Measurements from ENCODE around the gene VPS51. TPM values are rescaled to one million over a fixed set of nuclear protein-coding genes. Genes with fewer than 3 reads are reported as not detected.
A peak's percentile ranks its signal among the peaks of the same experiment; 100 is the strongest.

VPS51 gene
- polyA plus RNA-seq, 3 donors: 37.2 to 77.3 (median 39.4) TPM

DNA sequence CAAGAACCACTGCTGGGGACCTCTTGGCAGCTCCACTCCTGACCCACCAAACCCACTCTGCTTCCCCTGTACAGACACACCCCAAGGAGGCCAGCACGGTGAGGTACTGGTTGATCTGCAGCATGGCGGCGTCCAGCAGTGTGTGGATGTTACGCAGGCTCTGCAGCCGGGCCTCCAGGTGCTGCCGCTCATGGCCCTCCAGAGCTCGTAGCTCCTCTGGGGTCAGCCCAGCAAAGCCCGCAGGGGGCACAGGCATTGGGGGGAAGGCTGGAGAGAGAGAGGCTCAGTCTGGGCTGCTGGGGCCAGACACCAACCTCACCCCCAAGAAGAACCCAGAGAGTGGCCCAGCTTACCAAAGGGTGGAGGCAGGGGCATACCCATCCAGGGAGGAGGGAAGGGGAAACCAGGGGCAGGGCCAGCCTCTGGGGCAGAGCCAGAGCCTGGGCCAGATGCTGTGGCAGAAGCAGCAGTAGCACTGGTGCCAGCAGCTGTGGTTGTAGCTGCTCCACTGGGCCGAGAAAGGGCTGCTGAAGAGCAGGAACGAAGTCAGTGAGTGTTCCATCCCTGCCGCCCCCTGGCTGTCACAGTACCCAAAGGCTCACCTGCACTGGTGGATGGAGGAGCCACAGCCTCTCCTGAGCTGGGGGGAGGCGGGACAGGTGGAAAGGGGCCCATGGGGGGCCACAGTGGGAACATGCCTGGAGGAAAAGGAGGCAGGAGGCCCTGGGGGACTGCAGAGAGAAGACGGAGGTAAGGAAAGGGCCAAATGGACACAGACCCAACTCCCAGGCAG is 33.8 kb downstream of the VPS51 start:
- peaks cover 0 to 2% (median 0%) of the 10 kb centered on the region in 3 donors for H3K27me3 Mint-ChIP-seq (ENCODE audit: low read depth in 3 of 3)
- Histone ChIP-seq H3K27ac (ENCODE audit: low read depth in 1 of 2, low read length in 2 of 2) (no peak overlapping the region), H2AFZ (ENCODE audit: insufficient read depth, low read depth, low read length, poor library complexity, severe bottlenecking) (no peak overlapping the region), H3K9me3 (replicated peaks in 1 of 2; ENCODE audit: control insufficient read depth in 1 of 2, insufficient read depth in 1 of 2, low read length in 2 of 2) (no peaks in the 10 kb centered on the region), H3K4me3 (replicated peaks in 1 of 3; ENCODE audit: low read depth in 2 of 3, low read length in 3 of 3) (no peak overlapping the region), H3K9ac (ENCODE audit: insufficient read depth, low read length, poor library complexity, severe bottlenecking) (no peak overlapping the region), H3K36me3 (replicated peaks in 1 of 2; ENCODE audit: control insufficient read depth in 1 of 2, insufficient read depth in 2 of 2, low read length in 2 of 2) (peaks cover 71 to 79% of the 10 kb centered on the region in 2 donors), H3K79me2 (ENCODE audit: insufficient read depth, low read length) (peaks cover 38% of the 10 kb centered on the region), H4K20me1 (ENCODE audit: insufficient read depth, low read length) (peaks cover 54% of the 10 kb centered on the region), H3K4me1 (ENCODE audit: control insufficient read depth in 1 of 2, insufficient read depth in 2 of 2, low read length in 2 of 2) (peaks cover 21 to 22% of the 10 kb centered on the region in 2 donors), H3K4me2 (replicated peaks; ENCODE audit: extremely low read depth, low read length, poor library complexity, severe bottlenecking) (no peak overlapping the region), H3K27me3 (ENCODE audit: control insufficient read depth in 2 of 2, insufficient read depth in 2 of 2, low read length in 2 of 2) (no peaks in the 10 kb centered on the region)
- WGBS (ENCODE audit: insufficient coverage): 97% methylated on average over 10 of the region's 13 CpGs
- no peak overlapping the region for H3K4me3 Mint-ChIP-seq
- H3K4me1 Mint-ChIP-seq: peaks cover 19% of the 10 kb centered on the region
- peak in 1 of 3 donors; percentile 4 for DNase-seq
- peaks cover 62 to 82% of the 10 kb centered on the region in 2 donors for H3K36me3 Mint-ChIP-seq
- peak overlapping the region in 3 of 7 donors; percentile 50 to 60 (median 52) for H3K27ac Mint-ChIP-seq
- intact Hi-C loops (cut with micrococcal nuclease): no loop called here
- H3K9me3 Mint-ChIP-seq: no peaks in the 10 kb centered on the region
- TF ChIP-seq, protein P1, sequence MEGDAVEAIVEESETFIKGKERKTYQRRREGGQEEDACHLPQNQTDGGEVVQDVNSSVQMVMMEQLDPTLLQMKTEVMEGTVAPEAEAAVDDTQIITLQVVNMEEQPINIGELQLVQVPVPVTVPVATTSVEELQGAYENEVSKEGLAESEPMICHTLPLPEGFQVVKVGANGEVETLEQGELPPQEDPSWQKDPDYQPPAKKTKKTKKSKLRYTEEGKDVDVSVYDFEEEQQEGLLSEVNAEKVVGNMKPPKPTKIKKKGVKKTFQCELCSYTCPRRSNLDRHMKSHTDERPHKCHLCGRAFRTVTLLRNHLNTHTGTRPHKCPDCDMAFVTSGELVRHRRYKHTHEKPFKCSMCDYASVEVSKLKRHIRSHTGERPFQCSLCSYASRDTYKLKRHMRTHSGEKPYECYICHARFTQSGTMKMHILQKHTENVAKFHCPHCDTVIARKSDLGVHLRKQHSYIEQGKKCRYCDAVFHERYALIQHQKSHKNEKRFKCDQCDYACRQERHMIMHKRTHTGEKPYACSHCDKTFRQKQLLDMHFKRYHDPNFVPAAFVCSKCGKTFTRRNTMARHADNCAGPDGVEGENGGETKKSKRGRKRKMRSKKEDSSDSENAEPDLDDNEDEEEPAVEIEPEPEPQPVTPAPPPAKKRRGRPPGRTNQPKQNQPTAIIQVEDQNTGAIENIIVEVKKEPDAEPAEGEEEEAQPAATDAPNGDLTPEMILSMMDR (IDR thresholded peaks at IDR 0.05): no peak

DNA sequence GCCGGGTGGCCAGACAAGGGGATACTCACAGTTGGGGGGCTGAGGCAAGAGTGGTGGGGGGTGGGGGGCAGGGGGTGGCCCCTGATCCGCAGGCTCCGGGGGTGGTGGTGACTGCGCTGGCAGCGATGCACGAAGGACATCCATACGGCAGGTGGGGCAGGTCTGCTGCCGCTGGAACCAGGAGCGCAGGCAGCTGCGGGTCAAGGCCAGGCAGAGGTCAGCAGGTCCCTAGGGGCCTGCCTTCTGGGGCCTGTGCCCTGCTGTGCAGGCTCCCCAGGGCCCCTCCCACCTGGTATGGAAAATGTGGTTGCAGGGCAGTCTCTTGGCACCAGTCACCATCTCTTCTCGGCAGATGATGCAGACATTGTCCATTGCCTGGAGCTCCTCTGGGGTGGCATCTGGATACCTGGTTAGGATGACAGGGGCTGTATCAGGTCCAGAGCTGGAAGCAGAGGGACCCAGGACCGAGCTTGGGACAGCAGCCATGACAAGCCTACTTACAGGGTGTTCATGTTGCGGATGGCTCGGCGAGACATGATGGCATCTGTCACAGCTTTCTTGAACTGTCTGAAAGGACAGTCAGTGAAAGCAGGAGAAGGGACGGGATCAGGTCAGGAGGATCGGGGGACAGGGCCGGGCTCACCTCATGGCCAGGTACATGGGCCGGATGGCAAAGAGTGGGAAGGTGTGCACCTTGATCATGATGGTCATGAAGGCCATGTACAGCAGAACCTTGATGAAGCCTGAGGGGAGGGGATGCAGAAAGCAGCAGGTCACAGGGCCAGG is 34.8 kb downstream of the VPS51 start:
- Mint-ChIP-seq H3K4me3 (no peak overlapping the region), H3K9me3 (no peaks in the 10 kb centered on the region), H3K4me1 (peaks cover 25% of the 10 kb centered on the region), H3K27me3 (ENCODE audit: low read depth in 3 of 3) (peaks cover 0 to 2% (median 0%) of the 10 kb centered on the region in 3 donors), H3K27ac (peak overlapping the region in 3 of 7 donors; percentile 1 to 42 (median 36)), H3K36me3 (peaks cover 53 to 72% of the 10 kb centered on the region in 2 donors)
- intact Hi-C loops (cut with micrococcal nuclease): no loop called here
- Histone ChIP-seq H4K20me1 (ENCODE audit: insufficient read depth, low read length) (peaks cover 54% of the 10 kb centered on the region), H3K9ac (ENCODE audit: insufficient read depth, low read length, poor library complexity, severe bottlenecking) (no peak overlapping the region), H2AFZ (ENCODE audit: insufficient read depth, low read depth, low read length, poor library complexity, severe bottlenecking) (no peak overlapping the region), H3K27me3 (ENCODE audit: control insufficient read depth in 2 of 2, insufficient read depth in 2 of 2, low read length in 2 of 2) (no peaks in the 10 kb centered on the region), H3K4me2 (replicated peaks; ENCODE audit: extremely low read depth, low read length, poor library complexity, severe bottlenecking) (no peak overlapping the region), H3K9me3 (replicated peaks in 1 of 2; ENCODE audit: control insufficient read depth in 1 of 2, insufficient read depth in 1 of 2, low read length in 2 of 2) (no peaks in the 10 kb centered on the region), H3K4me1 (ENCODE audit: control insufficient read depth in 1 of 2, insufficient read depth in 2 of 2, low read length in 2 of 2) (peaks cover 30% of the 10 kb centered on the region in 2 donors), H3K27ac (ENCODE audit: low read depth in 1 of 2, low read length in 2 of 2) (no peak overlapping the region), H3K36me3 (replicated peaks in 1 of 2; ENCODE audit: control insufficient read depth in 1 of 2, insufficient read depth in 2 of 2, low read length in 2 of 2) (peaks cover 62 to 69% of the 10 kb centered on the region in 2 donors), H3K4me3 (replicated peaks in 1 of 3; ENCODE audit: low read depth in 2 of 3, low read length in 3 of 3) (no peak overlapping the region), H3K79me2 (ENCODE audit: insufficient read depth, low read length) (peaks cover 38% of the 10 kb centered on the region)
- 100% methylated on average over 14 of the region's 19 CpGs for WGBS (ENCODE audit: insufficient coverage)
- DNase-seq: peak in 1 of 3 donors; percentile 5
- TF ChIP-seq, protein P1 (IDR thresholded peaks at IDR 0.05): no peak
